ENCODE measurements around the gene SLC39A11. TPM values are rescaled to one million over a fixed set of nuclear protein-coding genes. Genes with fewer than 3 reads are reported as not detected.

SLC39A11 gene
- total and polyA plus RNA-seq, 2 of the 13 experiments (the other 11 are each of a cell fraction or from before 2014, with no cell fraction given) = 17.2 to 31.5 TPM

DNA sequence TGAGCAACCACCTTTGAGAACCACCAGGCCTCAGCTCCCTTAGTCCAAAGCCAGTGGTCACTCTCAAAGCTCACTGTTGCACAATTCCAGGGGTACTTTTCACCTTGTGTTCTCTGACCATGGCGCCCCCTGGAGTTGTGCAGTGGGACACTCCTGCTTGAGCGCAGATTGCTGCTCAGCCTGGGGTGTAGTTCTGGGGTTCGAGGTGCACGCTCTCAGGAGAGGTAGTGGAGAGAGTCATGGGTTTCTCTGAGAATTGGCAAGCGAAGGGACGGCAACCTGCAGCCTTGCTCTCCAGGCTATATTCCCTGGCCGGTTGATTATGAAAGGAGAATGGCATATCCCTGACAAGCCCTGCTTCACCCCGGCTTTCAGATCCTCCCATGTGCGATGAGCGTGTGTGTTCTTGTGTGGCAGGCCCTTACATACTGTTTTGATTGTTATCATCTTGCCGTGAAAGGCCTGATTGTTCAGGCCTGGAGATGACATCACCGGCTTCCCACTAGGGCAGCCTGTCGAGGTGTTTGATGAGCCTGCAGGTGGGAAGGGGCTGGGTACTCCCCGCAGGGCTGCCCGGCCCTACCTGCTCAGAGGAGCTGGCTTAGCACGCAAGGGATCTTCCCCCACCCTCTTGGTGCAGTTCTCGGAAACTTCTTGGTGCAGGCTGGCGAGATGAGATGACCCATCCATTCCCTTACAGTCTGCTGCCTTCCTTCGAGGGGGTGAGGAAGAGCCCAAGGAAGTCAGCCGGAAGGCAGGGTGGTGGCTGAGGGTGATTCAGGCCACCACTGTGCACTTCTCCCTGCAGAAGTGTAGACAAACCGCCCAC is 431.2 kb downstream of the SLC39A11 start (continued):
- no peak for TF ChIP-seq ELF4 (CRISPR knock-in tag; IDR thresholded peaks at IDR 0.05; ENCODE audit: borderline replicate concordance)
- peak; percentile 74 for TF ChIP-seq THAP11 (CRISPR knock-in tag; IDR thresholded peaks at IDR 0.05)
- peak; percentile 69 for TF ChIP-seq MED1 (CRISPR knock-in tag; IDR thresholded peaks at IDR 0.05)
- TF ChIP-seq ESRRA (CRISPR knock-in tag; IDR thresholded peaks at IDR 0.05; ENCODE audit: low read depth) = peak; percentile 35; the same call in 1 of the 2 replicates
- TF ChIP-seq MAFF (IDR thresholded peaks at IDR 0.05; ENCODE audit: low read depth, low read length) = no peak
- TF ChIP-seq, protein P1, sequence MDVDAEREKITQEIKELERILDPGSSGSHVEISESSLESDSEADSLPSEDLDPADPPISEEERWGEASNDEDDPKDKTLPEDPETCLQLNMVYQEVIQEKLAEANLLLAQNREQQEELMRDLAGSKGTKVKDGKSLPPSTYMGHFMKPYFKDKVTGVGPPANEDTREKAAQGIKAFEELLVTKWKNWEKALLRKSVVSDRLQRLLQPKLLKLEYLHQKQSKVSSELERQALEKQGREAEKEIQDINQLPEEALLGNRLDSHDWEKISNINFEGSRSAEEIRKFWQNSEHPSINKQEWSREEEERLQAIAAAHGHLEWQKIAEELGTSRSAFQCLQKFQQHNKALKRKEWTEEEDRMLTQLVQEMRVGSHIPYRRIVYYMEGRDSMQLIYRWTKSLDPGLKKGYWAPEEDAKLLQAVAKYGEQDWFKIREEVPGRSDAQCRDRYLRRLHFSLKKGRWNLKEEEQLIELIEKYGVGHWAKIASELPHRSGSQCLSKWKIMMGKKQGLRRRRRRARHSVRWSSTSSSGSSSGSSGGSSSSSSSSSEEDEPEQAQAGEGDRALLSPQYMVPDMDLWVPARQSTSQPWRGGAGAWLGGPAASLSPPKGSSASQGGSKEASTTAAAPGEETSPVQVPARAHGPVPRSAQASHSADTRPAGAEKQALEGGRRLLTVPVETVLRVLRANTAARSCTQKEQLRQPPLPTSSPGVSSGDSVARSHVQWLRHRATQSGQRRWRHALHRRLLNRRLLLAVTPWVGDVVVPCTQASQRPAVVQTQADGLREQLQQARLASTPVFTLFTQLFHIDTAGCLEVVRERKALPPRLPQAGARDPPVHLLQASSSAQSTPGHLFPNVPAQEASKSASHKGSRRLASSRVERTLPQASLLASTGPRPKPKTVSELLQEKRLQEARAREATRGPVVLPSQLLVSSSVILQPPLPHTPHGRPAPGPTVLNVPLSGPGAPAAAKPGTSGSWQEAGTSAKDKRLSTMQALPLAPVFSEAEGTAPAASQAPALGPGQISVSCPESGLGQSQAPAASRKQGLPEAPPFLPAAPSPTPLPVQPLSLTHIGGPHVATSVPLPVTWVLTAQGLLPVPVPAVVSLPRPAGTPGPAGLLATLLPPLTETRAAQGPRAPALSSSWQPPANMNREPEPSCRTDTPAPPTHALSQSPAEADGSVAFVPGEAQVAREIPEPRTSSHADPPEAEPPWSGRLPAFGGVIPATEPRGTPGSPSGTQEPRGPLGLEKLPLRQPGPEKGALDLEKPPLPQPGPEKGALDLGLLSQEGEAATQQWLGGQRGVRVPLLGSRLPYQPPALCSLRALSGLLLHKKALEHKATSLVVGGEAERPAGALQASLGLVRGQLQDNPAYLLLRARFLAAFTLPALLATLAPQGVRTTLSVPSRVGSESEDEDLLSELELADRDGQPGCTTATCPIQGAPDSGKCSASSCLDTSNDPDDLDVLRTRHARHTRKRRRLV (CRISPR knock-in tag; IDR thresholded peaks at IDR 0.05) = no peak
- TF ChIP-seq NFKBIZ (CRISPR knock-in tag; IDR thresholded peaks at IDR 0.05) = peak; percentile 72; the same call in 1 of the 2 replicates
- TF ChIP-seq, protein P2, sequence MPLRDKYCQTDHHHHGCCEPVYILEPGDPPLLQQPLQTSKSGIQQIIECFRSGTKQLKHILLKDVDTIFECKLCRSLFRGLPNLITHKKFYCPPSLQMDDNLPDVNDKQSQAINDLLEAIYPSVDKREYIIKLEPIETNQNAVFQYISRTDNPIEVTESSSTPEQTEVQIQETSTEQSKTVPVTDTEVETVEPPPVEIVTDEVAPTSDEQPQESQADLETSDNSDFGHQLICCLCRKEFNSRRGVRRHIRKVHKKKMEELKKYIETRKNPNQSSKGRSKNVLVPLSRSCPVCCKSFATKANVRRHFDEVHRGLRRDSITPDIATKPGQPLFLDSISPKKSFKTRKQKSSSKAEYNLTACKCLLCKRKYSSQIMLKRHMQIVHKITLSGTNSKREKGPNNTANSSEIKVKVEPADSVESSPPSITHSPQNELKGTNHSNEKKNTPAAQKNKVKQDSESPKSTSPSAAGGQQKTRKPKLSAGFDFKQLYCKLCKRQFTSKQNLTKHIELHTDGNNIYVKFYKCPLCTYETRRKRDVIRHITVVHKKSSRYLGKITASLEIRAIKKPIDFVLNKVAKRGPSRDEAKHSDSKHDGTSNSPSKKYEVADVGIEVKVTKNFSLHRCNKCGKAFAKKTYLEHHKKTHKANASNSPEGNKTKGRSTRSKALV (CRISPR knock-in tag; IDR thresholded peaks at IDR 0.05) = peak; percentile 80; the same call in 1 of the 2 replicates
- TF ChIP-seq ZNF691 (CRISPR knock-in tag; IDR thresholded peaks at IDR 0.05; ENCODE audit: borderline replicate concordance, low read depth) = peak; percentile 70; the same call in 1 of the 2 replicates
- no peak for TF ChIP-seq PAF1 (CRISPR knock-in tag; IDR thresholded peaks at IDR 0.05)
- TF ChIP-seq ZNF530 (CRISPR knock-in tag; IDR thresholded peaks at IDR 0.05; ENCODE audit: low read depth) = no peak
- TF ChIP-seq RXRA (CRISPR knock-in tag; IDR thresholded peaks at IDR 0.05) = peak; percentile 76
- TF ChIP-seq ZC3H13 (CRISPR knock-in tag; IDR thresholded peaks at IDR 0.05) = no peak
- TF ChIP-seq ZHX2 (IDR thresholded peaks at IDR 0.05; ENCODE audit: low read depth) = peak; percentile 61; the same call in 1 of the 2 replicates
- no peak for TF ChIP-seq ZHX2 (CRISPR knock-in tag; IDR thresholded peaks at IDR 0.05; ENCODE audit: borderline replicate concordance)

All from HepG2 (cell line).